Suppressor macrophage (primary cell): ENCODE results near the gene TAAR5.
"Not testable (repeated sequence)": the region's sequence is repeated elsewhere in the genome, so short reads cannot be mapped to it uniquely, and the experiment has no call there.

Experiments used
- DNase-seq, 4 experiments: peaks; one replicate each; pipeline ENCODE4 v3.0.0-alpha.2; 2020 to 2022

The TAAR5 gene

DNA sequence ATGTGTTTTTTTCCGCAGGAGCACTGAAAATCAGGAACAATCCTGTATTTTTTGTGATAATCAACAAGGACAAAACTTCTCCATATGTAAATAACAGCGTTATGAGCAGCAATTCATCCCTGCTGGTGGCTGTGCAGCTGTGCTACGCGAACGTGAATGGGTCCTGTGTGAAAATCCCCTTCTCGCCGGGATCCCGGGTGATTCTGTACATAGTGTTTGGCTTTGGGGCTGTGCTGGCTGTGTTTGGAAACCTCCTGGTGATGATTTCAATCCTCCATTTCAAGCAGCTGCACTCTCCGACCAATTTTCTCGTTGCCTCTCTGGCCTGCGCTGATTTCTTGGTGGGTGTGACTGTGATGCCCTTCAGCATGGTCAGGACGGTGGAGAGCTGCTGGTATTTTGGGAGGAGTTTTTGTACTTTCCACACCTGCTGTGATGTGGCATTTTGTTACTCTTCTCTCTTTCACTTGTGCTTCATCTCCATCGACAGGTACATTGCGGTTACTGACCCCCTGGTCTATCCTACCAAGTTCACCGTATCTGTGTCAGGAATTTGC is 19.2 kb downstream of the TAAR5 start, which contains the start of gene TAAR6:
Gene TAAR6, plus strand, starts transcription at position 102 of the 557 bp plus-strand sequence. Its CDS starts 0 bp downstream, at position 102.
- DNase-seq: no peak

DNA sequence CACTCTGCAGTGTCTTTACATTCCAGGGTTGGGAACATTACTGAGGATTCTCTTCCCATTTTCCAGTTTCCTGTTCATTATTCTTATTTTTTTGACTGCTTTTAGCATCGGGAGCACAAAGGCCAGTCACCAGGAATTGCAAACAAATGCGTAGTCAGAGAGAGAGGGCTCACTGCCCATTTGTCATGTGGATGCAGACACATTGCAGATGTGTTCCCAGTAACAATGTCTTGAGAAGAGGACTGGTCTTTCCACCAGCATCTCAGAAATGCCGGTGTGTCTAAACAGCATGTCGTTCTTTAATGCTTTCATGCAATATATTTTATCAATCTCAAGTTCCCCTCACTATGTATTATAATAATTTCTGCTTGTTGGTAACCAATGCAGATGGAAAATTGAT is 20.4 kb downstream of the TAAR5 start:
- DNase-seq: no peak

DNA sequence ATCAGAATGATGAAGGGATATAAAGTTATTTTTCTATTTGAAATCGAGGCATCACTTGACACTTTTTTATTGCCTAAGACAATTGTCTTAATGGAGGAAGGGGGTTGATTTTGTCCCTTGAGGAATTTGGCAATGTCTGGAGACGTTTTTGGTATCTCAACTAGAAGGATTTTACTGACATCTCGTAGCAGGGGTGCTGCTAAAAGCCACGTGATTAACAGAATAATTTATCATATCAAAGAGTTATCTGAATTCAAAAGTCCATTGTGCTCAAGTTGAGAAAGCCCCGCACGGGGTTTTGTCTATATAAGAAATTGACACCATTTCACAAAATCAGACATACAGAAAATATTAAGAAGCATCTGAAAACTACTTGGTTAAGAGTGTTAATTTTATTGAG is 20.9 kb downstream of the TAAR5 start:
- no peak for DNase-seq

GRCh38 chr6:132567566-132567965 is 22.0 kb downstream of the TAAR5 start:
- DNase-seq: no peak

GRCh38 chr6:132566404-132566803 is 23.1 kb downstream of the TAAR5 start:
- no peak for DNase-seq

- not testable (repeated sequence) for DNase-seq
Observed at GRCh38 chr6:132560087-132560486, 29.5 kb downstream of the TAAR5 start.

DNA sequence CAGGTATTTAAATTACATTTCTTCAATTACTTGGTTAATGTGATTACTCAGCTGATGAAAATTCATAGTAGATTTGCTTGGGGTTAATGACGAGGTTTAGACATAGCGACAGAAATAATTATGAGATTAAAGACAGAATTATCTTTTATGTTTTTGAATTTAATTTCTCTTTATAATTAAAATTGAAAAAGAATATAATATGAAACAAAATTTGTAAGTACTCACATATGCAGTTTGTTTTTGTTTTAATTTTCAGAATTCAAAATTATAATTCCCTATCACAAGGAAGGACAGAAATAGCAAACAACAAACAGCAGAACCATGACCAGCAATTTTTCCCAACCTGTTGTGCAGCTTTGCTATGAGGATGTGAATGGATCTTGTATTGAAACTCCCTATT is 37.2 kb downstream of the TAAR5 start, which contains the start of gene TAAR8:
Gene TAAR8, plus strand, starts transcription at position 301 of the 400 bp plus-strand sequence. Its CDS starts 21 bp downstream, at position 322.
- DNase-seq: no peak

DNA sequence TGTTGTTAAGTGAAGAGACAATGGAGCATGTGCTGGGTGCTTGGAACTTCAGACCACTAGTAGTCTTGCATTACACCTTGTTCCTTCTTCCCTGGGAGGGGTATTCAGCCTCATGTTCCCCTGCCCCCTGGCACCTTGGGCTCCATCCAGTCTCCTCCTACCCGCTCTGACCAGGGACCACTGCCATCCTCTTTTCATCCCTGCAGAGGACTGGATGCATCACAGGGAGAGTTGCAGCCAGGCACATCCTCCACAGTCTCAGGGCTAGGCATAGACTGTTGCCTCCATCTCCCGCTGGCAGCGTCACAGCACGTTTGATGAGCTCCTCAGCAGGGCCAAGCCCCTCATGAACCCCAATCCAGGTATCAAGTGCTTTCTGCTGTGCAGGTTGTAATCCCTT is 38.3 kb downstream of the TAAR5 start:
- DNase-seq: no peak

- DNase-seq: no peak
Observed at GRCh38 chr6:132548746-132549463, 40.6 kb downstream of the TAAR5 start.

DNA sequence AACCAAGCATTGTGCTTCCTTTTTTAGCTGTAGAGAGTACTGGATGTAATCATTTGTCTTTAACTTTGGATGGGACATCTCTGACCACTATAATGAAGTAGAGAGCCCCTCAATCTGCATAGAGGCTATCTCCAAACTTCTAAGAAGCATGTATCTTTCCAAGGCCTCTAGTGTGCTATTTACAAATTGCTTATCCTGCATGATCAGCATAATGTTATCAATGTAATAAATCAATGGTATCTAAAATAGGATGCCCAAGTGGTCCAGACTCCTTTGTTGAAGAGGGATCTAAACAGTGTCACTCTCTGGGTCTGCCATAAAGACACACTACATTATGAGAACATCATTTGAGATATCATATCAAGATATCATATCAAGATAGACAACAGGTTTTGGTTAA is 44.7 kb downstream of the TAAR5 start:
- no peak for DNase-seq
